ENCODE results near the gene IL22RA1.

The IL22RA1 gene

GRCh38 chr1:24180676-24181075 lies 37.7 kb upstream of the IL22RA1 start:
- TF ChIP-seq FOXM1 (IDR thresholded peaks at IDR 0.05; ENCODE audit: borderline replicate concordance, low read depth) (no peak), USF1 (IDR thresholded peaks at IDR 0.05) (no peak), CEBPB (IDR thresholded peaks at IDR 0.05) (no peak), YY1 (IDR thresholded peaks at IDR 0.05; ENCODE audit: low read depth) (no peak), CREB1 (IDR thresholded peaks at IDR 0.05; ENCODE audit: low read depth) (no peak), TCF12 (IDR thresholded peaks at IDR 0.05; ENCODE audit: low read depth) (no peak), TEAD4 (IDR thresholded peaks at IDR 0.05) (no peak), TAF1 (IDR thresholded peaks at IDR 0.05; ENCODE audit: low read depth) (no peak), EP300 (IDR thresholded peaks at IDR 0.05; ENCODE audit: borderline replicate concordance) (no peak), ZBTB7A (IDR thresholded peaks at IDR 0.05; ENCODE audit: low read depth) (no peak), EGR1 (IDR thresholded peaks at IDR 0.05) (no peak), MAX (IDR thresholded peaks at IDR 0.05) (no peak), NFIC (IDR thresholded peaks at IDR 0.05) (no peak), RAD21 (IDR thresholded peaks at IDR 0.05; ENCODE audit: low read depth) (no peak), REST (IDR thresholded peaks at IDR 0.05; ENCODE audit: low read depth) (no peak)

- TF ChIP-seq ZBTB7A (IDR thresholded peaks at IDR 0.05; ENCODE audit: low read depth) (no peak), YY1 (IDR thresholded peaks at IDR 0.05; ENCODE audit: low read depth) (no peak), TAF1 (IDR thresholded peaks at IDR 0.05; ENCODE audit: low read depth) (no peak), TEAD4 (IDR thresholded peaks at IDR 0.05) (no peak), MAX (IDR thresholded peaks at IDR 0.05) (no peak), RAD21 (IDR thresholded peaks at IDR 0.05; ENCODE audit: low read depth) (no peak), TCF12 (IDR thresholded peaks at IDR 0.05; ENCODE audit: low read depth) (no peak), NFIC (IDR thresholded peaks at IDR 0.05) (no peak), EP300 (IDR thresholded peaks at IDR 0.05; ENCODE audit: borderline replicate concordance) (no peak), CEBPB (IDR thresholded peaks at IDR 0.05) (no peak), REST (IDR thresholded peaks at IDR 0.05; ENCODE audit: low read depth) (no peak), CREB1 (IDR thresholded peaks at IDR 0.05; ENCODE audit: low read depth) (no peak), USF1 (IDR thresholded peaks at IDR 0.05) (no peak), FOXM1 (IDR thresholded peaks at IDR 0.05; ENCODE audit: borderline replicate concordance, low read depth) (no peak), EGR1 (IDR thresholded peaks at IDR 0.05) (no peak)
Observed at GRCh38 chr1:24179251-24179840, 36.4 kb upstream of the IL22RA1 start.

- TF ChIP-seq CREB1 (IDR thresholded peaks at IDR 0.05; ENCODE audit: low read depth) (no peak), NFIC (IDR thresholded peaks at IDR 0.05) (no peak), TAF1 (IDR thresholded peaks at IDR 0.05; ENCODE audit: low read depth) (no peak)
Observed at GRCh38 chr1:24178407-24178806, 35.5 kb upstream of the IL22RA1 start.

- TF ChIP-seq FOXM1 (IDR thresholded peaks at IDR 0.05; ENCODE audit: borderline replicate concordance, low read depth) (no peak), USF1 (IDR thresholded peaks at IDR 0.05) (no peak)
Observed at GRCh38 chr1:24177161-24177560, 34.2 kb upstream of the IL22RA1 start.

GRCh38 chr1:24175033-24175755 lies 32.3 kb upstream of the IL22RA1 start:
- no peak for TF ChIP-seq USF1 (IDR thresholded peaks at IDR 0.05)
- no peak for TF ChIP-seq NFIC (IDR thresholded peaks at IDR 0.05)

Measured in Ishikawa (cell line).